HG03135 (cell line): ENCODE measurements around the gene JARID2.

ENCODE experiments used
- ATAC-seq: cut with Tn5 transposase; IDR thresholded peaks from one replicate; pipeline ENCODE4 v1.9.1; 2021; ENCODE audit warnings: mild to moderate bottlenecking, moderate library complexity; ENCODE audit not compliant: unreplicated experiment

The JARID2 gene

DNA sequence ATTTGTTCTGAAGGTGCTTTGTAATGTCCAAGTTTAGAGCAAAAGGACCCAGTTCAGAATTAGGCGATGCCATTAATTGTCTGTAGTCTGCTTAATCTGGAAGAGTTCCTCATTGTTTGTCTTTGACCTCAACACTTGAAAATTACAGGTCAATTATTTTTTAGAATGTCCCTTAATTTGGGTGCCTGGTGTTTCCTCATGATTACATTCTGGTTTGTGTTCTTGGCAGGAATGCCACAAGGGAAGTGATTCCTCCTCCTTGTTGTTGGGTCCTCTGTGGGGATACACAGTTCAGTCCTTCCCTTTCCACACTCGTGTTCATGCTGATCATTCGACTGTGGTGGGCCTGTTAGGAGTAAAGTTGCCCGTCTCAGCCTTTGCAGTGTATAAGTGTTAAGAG is 207.3 kb downstream of the JARID2 start:
- ATAC-seq = no peak

DNA sequence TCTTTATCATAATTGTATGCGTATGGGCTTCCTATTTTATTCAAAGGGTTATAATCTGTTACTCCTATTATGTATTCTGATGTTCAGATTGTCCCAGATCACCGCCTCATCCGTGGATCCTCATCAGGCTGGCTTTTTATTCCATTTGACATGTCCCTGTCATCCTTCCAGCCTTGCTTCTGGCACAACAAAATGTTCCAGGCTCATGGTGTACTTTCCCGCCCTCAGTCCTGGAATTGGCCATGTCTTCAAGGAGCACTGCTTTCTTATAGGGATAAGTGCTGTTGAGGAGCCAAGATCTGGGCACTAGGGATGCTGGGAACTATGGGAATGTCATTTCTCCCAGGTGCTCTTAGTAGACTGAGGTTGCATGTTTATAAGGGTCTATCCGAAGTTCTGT is 207.8 kb downstream of the JARID2 start:
- ATAC-seq = no peak

DNA sequence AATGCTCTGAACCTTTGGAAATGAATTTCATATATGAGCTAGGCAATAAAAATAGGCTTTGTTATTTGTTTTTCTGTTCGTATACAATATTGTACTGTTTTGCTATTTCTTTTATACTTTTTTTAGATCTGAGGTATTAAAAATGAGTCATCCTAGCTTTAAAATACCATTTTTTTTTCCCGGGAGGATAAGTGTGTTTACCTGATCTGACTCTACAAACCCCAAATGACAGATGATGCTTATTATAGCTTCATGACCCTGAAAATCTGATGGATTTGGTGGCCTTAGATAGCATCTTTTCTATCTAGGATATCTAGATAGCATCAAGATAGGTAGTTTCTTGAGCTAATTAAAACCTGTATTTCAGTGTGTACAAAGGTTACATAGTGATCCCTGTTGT is 210.6 kb downstream of the JARID2 start:
- ATAC-seq = no peak

DNA sequence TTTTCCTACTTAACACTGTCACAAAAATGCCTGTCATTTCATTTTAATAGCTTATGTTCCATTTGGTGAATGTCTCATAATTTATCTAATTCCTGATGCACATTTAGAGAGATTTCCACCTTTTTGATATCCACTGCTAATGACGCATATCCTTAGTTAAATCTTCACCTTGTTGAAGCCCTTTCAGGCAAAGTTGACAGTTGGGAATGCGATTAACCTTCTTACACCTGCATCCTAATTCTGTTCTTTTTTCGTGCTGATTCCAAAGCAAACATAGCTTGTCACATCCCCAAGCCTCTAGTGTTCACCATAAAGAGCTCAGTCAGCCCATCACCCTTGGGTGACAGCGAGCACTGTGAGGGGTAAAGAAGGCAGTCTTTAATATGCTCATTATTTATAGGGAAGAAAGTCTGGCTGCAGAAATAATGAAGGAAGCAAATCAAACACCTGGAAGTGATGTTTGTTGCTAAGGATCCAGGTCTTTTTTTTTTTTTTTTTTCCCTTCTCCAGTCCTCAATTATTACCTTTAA is 211.3 kb downstream of the JARID2 start:
- ATAC-seq = no peak

DNA sequence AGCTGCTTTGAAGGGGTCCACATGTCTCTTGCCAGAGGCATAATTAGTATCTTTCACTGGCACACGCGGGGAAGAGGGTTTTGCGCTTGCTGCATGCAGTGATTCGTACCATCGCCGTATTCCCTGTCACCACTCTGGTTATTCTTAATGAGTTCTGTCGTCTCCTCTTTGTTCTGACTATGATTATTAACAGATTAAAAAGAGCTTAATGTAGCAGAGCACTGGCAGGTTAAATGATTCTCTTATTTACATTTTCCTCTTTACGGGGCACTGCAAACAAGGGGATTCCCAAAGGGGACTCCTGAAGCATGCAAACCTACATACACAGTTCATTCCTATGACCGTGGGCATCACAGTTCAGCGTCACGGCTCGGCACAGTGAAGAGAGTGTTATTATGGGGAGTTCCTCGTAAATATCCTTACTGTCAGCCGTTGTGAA is 212.2 kb downstream of the JARID2 start:
- peak; percentile 59 for ATAC-seq

DNA sequence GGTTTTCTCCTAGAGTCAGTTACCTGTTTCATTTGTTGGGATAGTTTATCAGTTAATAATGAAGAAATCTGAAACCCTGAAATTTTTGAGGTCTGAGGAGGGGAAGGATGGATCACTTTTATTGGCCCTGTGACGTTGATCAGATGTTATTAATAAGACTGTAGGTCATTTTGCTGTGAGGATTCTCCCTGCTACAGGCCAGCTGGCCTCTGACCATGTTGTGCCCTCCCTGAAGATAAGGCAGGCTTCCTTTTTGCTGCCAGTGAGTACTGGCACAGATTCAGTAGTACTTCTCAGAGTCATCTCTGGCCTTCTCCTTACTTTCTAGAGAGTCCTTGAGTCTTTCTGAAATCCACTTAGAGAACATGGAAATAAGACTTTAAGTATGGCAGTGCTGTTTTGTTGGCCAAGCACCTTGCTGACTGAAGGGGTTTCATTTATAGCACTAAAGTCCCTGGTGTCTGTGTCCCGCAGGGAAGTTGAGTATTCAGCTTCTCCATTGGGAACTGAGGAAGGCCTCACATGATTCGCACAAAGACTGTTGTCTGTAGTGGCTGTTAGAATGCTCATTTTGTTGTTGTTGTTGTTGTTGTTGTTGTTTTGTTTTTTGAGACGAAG is 214.3 kb downstream of the JARID2 start:
- ATAC-seq = no peak

DNA sequence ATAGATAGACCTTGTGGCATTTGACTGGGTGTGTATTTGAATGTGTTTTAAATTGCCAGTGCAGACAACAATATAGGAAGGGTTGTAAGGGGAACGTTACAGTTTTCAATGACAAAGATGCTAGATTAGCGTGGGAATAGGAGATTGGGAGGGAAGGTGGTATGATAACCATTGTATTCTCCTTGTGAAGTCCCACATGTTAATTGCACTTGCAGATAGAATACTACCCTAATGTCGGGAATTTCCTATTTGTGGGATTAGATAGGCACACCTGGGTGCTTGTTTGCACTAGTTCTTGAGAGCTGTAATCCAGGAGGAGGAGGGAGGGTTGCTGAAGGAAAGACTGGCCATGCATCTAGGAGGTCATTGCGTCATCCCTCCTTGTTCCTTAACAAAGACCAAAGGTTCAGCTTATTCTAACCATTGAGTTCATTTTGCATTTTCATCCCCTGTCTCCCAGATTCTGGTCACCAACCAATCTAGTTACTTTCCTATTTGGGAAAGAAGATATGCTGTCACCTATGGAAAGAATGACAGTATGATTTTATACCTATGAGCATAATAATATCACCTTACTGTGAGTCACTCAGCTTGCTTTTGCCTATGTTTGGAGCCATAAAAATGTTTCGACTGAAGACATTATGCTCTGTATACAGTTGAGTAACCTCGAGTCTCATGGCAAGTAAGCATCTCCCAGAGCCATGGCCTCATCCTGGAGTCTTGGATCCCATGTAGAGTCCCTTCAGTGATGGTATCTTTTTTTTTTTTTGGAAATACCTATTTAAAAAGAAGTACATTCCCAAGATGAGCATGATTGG is 215.5 kb downstream of the JARID2 start:
- no peak for ATAC-seq

DNA sequence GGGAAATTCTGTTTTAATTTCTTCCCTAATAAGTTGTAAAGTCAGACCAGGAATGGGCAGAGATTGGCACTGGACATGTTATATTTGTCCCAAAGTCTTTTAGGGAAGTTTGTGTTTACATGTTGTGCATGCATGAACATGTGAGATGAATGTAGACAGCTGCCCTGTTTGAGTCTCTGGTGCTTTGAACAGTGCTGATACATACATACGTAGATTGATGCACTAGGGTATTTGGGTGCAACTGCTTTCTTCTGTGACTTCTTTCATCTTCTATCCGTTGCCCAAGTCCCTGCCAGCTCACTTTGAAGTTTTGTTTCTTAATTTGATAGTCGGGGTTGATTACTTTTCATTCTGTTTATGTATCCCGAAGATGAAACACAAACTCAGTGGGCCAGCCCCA is 216.4 kb downstream of the JARID2 start:
- no peak for ATAC-seq

DNA sequence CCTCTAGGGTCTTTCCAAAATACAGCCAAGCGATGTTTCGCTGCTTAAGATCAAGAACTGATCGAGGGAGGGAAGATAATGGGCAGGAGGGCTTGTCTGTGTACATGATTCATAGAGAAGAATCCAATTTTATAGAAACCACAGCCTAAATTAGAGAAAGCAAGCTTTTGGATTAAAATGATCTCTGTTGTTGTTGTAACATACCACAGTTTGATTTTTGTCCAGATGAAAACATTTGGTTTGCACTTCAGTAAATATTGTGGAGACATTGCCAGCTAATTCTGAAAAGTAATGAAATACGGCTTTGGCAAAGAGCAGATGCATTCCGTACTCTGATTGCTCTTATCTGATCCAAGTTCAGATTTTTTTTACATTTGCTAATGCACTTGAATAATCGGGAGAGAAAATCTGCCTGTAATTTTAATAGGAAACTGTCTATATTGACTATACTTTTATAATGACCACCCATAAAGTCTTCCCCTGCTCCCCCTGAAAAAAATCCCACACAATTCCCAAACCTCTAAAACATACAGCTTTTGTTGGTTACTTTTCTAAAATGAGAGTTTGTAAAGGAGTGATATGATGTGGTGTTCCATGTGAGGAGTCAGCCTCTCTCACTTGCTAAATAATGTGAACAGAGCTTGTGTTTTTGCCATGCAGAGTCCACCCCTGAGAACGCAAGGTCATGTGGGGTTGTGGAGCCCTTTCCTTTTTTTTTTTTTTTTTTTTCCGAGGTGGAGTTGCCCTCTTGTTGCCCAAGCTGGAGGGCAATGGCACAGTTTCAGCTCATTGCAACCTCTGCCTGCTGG is 217.1 kb downstream of the JARID2 start:
- no peak for ATAC-seq

DNA sequence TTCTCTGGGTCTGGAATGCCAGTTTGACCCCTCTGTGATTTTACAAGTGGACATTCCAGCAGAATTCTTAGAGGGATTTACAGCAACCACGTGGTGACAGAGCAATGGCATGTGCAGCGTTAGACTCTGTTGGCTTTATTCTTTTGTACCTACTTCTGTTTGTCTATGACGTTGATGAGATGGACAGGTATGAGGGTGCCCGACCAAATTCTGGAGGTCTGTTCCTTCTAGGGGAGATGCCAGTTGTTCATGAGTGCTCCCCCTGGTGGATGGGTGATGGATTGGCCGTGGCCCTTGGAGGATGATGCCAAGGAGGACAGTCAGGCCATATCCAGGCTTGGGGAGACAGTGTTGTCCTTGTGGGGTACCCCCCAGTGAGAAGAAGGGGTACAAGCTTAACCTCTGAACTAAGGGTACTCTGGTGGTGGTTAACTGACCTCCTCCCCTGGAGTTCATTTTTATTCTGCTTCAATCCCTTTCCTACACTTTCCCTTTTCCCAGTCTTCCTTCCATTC is 218.4 kb downstream of the JARID2 start:
- no peak for ATAC-seq

DNA sequence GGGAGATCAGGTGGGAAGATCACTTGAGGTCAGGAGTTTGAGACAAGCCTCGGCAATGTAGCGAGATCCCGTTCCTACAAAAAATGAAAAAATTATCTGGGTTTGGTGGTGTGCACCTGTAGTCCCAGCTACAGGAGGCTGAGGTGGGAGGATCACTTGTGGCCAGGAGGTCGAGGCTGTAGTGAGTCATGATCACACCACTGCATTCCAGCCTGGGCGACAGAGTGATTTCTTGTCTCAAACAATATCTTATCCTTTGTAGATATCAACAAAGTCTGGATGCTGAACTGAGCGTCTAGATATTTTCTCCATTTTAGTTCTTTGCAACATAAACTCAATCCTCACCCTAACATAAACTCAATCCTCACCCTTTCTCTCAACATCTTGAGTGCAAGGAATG is 219.3 kb downstream of the JARID2 start:
- ATAC-seq = no peak

DNA sequence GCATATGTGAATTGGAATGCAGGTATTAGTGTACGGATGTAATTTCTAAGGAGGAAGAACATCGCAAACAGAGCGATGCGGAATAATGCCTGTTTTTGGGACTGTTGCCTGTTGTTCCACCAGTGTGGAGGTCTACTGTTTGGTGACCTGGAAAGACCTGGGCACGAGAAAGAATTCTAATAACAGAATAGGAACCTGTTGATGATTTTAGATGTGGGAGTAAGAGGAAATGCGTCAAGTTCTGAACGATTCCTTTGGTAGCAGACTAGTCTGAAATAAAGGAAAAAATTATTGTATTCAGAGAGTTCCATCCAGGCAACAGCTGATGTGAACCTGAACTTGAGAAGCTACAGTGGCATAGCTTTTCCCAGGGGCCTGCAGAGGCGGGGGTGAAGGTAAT is 224.9 kb downstream of the JARID2 start:
- no peak for ATAC-seq

DNA sequence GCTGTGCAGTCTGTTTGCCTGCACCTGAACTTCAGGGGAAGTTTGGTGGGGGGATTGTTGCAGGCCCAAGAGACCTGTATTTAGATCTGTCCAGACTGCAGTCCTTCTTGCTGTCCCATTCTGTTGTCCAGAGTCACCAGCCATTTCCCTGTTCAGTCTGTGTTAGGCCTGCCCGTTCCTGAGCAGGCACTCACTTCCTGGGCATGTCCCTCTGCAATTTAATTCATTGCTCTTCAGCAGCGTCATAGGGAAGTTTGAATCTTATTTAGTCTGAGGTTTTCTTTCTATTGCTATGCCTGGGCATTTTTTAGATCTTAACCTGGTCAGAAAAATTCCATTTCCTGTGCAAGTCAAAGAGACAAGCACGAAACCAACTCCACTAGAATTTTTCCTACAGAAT is 226.8 kb downstream of the JARID2 start:
- ATAC-seq = no peak

DNA sequence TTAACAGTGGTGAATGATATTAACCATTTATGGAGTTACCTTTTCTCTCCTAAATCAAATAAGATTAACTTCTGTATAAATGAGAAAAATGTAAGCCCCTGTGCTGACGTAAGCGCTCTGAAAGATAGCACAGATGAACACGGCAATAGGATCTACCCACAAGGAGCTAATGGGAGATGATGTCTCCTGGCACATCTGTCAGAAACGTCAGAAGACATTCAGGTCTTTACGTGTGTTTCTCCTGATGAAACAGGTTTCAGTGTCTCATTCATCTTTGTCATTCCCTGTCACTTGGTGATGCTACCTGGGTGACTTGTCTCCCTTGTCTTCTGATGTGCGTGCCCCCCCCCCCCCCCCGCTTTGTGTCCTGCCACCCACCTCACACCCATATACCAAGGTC is 227.3 kb downstream of the JARID2 start:
- no peak for ATAC-seq

DNA sequence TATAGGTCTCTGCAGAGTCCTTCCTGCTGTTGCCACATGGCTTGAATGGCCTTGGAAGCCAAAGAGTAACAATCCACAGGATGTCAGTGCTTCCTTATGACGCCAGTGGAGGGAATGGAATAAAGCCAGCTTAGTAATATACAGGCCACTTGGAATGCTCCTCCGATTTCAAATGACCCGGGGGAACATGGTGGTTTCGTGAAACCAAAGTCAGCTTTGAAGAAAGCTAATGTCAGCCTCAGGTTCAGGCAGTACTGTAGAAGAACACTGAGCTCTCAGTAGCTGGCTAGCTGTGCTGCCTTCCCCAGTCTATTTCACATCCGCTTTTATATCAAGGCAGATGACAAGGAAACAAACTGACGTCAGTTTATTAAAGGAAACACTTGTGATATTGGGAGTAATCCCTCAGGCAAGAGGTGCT is 227.9 kb downstream of the JARID2 start:
- ATAC-seq = no peak

DNA sequence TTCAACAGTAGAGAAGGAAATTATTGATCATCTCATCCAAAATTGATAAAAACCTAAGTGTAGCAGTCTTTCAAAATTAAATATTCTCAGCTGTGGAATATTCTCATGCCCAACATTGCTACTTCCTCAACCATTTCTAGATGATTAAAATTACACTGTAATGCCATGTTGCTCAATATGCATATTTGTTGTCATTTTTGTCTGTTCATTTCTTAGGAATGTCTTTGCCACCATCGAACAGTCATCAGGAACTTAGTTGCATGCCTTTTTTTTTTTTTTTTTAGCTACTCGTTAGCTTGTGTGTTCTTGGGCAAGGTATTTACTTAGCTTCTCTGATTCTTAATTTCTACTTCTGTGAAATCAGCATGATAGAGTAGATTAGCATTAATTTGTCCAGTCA is 228.3 kb downstream of the JARID2 start:
- ATAC-seq = no peak

DNA sequence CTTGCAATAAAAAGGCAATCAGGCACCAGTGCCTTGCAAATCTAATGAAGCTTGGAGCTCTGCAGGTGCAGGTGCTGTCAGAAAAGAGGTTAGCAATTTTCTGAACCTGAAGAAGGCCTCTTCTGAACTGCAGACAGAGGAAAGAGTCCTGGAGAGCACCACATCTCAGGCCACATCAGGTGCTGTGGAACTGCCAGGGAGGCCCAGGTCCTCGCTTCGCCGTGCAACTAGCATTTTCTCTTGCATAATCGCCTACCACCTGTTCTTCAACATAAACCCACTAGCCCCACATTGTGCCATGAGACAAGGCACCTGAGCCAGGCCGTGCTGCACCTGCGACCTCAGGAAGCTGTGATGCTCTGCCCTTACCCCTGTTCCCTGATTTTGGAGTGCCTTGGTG is 229.4 kb downstream of the JARID2 start:
- no peak for ATAC-seq

DNA sequence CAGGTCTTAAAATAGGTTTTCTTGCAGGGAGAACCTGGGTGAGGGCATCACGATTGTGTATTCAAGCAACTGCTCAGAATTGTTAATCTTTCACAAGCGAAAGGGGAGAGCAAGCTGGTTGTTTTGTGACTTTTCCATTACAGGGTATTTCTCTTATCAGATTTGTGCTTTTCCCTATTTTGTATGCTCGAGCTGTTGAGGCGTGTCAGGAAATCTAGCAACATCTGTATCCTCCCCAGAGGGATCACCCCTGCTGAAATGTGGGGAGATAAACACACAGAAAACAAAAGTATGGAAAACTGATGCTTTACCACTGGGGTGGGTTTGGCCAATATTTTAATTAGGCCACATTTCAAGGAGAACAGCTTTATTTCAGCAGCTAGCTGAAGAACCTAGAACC is 230.0 kb downstream of the JARID2 start:
- no peak for ATAC-seq

DNA sequence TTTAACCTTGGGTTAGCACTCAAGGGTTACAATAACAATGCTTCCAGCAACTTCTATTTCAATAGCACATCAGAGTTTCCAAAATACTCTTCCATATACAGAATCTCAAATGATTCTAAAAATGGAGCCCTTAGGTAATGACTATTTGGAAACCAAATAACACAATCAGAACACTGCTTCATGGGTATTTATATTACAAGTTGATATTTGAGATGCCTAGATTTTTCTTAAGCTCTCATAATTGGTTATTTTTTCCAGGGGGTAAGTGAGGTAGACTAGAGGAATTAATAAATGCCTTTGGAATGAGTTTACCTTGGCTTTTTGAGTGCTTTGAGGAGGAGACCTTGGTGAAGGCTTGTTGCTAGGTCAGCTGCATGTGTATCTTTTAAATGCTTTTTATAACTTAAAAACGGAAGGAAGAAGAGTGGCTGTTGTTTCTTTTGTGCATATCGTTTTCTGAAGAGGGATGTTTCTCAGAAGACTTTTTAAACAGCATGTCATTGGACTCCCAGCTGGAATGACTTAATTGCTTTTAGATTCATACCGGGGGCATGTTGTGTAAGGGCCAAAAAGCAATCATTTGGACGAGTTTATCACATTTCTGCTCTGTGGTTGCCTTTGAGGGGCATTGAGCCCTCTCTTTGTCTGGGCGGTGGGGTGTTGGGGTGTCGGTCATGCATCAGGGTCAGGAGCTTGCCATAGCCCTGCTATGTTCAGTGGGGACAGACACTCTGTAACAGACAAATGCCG is 230.9 kb downstream of the JARID2 start:
- no peak for ATAC-seq

DNA sequence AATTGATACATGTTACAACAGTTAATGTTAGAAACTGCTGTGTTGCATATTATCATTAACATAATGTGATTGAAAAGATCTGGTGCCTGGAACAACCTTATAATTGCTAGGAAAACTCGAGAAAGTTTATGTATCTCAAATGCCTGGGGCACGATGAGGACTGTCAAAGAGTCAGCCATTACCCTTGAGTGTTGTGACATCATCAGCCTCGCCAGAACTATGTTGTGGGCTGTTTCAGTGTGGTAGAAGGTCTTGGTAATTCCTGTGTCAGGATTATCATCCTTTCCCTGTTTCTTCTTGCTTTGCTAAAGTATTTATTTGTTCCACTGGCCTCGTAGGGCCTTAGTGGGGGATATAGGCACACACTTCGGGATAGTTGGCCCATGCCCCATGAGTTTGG is 231.9 kb downstream of the JARID2 start:
- ATAC-seq = no peak

DNA sequence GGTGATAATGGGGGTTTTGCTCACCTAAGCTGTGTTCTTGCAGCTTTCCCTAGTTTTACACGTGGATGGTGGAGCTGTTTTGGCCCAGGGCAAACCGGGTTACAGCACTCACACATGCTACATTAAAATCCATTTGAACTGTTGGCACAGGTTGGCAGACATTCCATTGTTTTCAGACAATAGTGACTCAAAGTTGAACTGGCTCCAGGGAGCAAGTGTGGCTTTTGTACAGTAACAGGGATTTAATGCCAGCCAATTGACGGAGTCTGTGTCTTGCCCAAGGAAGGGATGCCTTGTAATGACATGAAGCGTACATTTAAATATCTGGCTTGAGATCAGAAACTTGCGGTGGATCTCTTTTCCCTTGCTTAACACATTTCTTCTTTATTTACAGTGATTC is 233.9 kb downstream of the JARID2 start:
- ATAC-seq = no peak
